NCI-H1417 (cell line): Measurements from ENCODE around the gene TPGS1.

Source experiments
- DNase-seq, 3 experiments: peaks; one replicate each; lab custom pipeline; 2025; lab: John Stamatoyannopoulos, UW

Gene TPGS1

DNA sequence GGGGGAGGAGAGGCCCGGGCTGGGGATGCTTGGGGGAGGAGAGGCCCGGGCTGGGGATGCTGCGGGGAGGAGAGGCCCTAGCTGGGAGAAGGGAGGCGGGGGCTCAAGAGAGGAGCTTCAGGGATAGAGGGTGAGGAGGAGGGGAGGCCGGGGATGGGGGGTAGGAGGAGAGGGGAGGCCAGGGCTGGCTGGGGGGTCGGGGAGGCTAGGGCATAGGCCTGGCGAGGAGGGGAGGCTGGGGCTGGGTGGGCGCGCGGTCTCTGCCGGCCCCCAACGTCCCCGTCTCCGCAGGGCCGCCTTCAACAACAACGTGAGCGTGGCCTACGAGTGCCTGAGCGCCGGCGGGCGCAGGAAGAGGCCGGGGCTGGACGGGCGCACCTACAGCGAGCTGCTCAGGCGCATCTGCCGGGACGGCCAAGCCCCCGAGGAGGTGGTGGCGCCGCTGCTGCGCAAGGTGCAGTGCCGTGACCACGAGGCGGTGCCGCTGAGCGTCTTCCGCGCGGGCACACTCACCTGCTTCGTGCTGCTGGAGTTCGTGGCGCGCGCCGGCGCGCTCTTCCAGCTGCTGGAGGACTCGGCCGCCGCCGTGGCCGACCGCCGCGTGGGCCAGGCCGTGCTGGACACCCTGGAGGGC, 11.4 kb downstream of the TPGS1 start:
- DNase-seq = no peak

DNA sequence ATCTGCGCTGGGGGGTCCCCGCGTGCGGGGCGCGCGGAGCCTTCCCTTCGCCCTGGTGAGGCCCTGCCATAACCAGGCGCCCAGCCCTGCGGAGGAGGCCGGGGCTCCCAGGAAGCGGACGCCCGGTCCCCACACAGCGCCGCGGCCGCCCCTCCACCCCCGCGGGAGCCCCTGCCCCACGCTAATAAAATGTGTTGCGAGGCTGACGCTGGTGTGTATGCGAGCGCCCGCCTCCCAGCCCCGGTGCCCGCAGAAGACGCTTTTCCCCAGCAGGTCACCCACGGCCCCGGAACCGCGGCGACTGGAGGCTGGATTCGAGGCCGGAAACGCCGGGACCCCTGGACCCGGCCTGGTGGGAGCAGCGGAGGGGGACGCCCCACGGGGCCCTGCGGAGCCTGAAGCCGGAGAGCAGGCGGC, 12.2 kb downstream of the TPGS1 start:
- DNase-seq = no peak

DNA sequence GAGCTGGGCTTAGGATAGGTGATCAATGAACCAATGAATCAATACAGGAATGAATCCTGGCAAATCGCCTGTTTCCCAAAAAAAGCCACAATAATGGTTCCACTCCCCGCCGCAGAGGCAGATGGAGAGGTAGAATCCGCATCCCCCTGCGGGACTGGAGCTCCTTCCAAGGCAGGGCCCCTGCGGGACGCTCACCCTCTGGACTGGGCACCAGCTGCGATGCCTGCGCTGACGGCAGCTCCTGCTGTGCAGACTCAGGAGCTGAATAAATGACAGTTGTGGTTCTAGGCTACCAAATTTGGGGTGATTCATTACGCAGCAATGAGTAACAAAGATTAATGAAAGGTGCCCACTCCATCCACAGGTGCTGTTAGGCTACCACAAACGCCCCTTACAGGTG, 15.4 kb downstream of the TPGS1 start:
- DNase-seq = no peak

DNA sequence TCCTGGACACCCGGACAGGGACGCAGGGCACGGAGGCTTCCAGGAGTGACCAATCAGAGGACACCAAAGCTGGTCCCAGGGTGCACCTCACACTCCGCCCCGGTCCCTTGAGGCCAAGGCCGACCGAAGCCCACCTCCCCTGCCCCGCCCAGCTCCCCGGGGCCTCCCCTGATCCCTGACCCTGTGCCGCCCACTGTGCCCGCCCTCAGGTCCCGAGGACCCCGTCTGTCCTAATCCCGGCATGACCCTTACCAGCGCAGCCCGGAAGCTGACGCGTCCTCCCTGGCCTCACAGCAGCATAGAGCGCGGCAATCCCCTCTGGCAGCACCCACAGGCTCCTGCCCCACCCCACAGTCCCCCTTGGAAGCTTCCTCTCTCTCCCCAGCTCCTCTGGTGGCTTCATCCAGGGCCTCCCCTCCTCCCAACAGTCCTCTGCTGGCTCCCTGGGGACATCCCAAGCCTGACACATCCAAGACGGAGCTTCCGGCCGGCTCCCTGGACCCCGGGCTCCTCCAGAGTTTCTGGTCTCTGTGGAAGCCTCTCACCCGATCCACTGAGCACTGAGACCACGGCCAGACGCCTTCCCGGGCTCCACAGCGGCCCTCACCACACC, 16.9 kb downstream of the TPGS1 start:
- DNase-seq = no peak

DNA sequence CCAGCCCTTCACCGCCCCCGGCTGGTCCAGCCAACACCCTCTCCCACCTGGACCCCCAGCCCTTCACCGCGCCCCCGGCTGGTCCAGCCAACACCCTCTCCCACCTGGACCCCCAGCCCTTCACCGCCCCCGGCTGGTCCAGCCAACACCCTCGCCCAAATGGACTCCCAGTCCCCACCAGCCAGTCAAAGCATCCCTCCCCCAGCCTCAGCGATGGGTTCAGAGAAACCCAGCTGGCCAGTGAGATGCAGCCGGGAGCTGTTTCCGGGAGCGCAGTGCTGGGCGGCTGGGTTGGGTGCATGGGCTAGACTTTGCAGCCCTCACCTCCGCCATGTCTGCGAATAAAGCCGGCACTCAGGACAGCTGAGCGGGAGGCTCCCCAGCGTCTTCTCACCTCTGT, 17.7 kb downstream of the TPGS1 start:
- DNase-seq = no peak

DNA sequence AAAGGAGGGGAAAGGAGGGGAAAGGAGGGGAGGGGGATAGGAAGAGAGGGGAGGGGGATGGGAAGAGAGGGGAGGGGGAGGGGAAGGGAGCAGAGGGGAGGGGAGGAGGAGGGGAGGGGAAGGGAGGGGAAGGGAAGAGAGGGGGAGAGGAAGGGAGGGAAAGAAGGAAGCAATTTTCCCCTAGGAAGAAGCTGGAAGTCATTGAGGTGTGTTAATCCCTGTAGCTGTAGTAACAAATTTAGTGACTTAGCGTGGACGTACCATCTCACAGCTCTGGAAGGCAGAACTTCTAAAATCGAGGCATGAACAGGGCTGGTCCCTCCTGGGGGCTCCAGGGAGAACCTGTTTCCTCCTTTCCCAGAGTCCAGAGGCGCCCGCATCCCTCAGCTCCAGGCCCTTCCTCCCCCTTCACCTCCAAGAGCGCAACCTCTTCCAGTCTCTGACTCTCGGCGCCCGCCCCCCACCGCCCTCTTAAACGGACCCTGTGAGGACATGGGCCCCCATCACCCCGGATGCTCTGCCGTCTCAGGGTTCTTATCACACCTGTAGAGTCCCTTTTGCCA, 18.6 kb downstream of the TPGS1 start:
- DNase-seq = no peak

DNA sequence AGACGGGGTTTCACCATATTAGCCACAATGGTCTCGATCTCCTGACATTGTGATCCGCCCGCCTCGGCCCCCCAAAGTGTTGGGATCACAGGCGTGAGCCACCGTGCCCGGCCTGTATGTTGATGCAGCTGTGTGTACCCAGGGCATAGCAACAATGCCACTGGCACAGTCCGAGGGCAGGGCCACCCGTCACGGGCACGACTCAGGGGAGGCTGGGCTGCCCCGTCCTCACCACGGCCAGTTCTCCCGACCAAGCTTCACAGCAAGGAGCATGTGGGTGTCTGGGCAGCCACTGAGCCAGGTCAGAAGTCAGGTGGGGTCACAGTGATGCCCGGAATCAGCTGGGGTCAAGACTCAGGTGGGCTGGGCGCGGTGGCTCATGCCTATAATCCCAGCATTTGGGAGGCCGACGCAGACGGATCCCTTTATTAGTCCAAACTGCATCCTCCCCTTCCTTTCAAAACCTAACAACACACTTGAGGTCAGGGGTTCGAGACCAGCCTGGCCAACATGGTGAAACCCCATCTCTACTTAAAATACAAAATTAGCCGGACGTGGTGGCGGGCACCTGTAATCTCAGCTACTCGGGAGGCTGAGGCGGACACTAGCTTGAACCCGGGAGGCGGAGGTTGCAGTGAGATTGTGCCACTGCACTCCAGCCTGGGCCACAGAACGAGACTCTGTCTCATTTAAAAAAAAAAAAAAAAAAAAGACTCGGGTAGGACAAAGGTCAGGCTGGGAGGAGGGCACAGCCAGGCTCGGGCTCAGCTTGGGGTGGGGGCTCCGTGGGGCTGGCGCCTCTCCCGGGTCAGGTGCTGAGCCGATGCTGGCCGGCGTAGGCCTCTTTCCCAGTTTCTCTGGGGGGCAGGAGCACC, 23.1 kb downstream of the TPGS1 start:
- DNase-seq = no peak

DNA sequence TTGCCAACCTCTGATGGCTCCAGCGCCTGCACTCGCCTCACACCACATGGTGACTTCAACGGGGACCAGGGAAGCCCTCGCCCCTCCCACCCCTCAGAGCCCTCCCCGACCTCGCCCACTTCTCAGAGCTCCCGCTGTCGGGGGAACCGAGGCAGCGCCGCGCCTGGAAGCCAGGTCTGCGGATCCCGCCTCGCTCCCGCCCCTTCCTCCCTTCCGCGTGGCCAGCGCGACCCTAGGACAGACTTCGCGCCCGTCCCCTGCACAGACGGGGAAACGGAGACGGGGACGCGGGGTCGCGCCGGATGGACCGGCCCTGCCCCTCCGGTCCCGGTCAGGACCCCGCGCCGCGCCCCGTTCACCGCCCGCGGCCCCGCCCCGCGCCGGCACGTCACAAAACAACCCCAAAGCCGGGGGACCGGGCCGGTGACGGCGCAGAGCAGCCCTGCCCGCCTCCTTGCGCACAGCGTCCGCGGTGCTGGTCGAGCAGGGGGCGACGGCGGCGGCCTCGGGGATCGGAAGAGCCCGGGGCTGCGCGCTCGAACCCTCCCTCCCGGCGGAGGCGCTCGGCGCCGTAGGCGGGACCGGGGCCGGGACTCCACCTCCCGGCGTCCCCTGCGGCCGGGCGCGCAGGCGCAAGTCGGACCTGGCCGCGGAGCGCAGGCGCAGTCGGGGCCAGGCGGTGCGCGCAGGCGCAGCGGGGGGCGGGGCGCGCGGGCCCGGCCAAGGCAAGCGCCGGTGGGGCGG, 23.9 kb downstream of the TPGS1 start:
- peak; percentile 94 to 98 (median 97) for DNase-seq

DNA sequence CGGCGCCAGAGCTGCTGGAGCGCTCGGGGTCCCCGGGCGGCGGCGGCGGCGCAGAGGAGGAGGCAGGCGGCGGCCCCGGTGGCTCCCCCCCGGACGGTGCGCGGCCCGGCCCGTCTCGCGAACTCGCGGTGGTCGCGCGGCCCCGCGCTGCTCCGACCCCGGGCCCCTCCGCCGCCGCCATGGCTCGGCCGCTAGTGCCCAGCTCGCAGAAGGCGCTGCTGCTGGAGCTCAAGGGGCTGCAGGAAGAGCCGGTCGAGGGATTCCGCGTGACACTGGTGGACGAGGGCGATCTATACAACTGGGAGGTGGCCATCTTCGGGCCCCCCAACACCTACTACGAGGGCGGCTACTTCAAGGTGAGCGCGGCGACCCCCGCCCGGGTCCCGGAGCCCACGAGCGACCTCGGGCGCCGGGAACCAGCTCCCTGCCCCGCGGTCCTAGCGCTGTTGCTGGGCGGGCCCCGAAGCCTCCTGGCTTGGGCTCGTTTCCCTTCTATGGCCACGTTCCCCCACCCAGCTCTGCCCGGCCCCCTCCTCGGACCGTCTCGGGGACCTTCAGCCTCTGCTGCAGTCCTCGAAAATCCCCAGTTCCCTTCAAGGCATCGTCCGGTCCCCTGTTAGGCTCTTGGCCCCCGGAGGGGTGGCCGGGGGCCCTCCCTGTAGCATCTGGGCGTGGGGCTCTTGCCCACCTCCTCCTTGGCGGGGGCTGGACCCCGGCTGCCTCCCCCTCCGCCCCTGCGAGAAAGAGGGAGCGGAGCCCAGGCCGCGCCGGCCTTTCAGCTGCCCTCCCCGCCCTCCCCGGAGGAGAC, 24.7 kb downstream of the TPGS1 start, which contains the start of gene CDC34:
Gene CDC34 (plus strand): TSS at position 8 of the 808 bp plus-strand sequence. CDS start 172 bp downstream, at position 180.
- DNase-seq = peak in 2 of 3 experiments; percentile 80

DNA sequence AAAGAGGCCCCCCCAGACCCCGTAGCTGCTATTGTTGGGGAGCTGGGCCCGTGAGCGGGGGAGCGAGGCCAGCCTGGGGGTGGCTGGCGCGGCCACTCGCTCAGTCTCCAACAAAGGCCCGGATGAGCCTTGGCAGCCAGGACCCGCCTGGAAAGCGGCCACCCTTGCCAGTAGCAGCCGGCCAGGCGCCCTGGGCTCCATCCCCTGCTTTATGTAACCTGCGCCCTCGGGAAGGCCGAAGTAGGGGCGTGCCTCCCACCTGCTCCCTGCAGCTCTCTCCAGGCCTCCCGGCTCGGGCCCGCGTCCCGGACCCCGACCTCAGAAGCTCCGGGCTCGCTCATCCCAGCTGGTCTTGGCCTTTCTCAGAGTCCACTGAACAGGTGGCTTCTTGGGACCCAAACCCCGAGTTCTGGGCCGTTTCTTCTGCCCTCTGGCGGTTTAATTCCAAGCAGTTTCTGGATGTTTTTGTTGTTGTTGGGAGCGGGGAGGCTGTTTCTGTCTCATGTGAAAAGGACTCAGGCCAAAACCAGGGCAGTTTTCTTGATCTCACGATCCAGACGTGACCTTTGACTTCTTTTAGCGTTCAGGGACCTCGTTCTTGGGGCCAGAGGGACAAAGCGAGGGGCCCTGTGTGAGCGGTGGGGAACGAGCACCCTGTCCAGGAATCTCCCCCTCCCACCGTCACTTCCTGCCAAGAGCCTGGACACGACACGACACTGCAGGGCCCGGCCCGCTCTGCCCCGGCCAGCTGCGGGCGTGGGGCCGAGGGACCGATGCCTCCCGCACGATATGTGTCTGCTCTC, 25.5 kb downstream of the TPGS1 start:
- DNase-seq = peak; percentile 33 to 83 (median 75)

DNA sequence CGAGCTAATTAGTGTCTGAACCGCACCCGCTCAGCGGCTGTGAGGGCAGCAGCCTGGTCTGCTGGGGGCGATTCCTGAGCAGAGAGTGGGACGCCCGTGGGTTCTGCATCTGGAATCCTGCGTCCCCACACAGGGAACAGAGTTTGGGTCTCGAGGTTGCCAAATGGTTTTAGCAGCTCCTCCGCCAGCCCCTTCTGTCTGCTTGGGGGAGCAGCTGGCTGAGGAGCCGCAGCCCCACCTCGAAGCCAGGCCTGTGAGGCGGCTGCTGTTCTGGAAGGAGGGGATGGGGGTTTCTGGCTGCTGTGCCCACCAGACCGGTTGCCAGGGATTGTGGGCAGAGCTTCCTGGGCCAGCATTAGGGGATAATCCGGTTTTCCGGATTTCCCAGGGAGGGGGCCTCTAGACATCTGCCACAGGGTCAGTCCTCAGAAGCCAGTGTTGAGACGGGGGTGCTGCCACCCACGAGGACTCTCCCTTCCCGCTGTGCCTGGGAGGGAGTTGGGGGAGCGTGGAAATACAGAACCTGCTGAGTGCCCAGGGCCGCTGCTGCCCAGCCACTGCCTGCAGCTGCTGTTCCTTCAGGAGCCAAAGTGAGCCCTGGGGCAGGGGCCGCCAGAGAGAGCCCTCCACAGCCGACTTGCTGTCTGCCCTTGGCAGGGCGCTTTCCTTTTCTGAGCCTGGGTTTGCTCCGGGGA, 26.2 kb downstream of the TPGS1 start:
- no peak for DNase-seq

DNA sequence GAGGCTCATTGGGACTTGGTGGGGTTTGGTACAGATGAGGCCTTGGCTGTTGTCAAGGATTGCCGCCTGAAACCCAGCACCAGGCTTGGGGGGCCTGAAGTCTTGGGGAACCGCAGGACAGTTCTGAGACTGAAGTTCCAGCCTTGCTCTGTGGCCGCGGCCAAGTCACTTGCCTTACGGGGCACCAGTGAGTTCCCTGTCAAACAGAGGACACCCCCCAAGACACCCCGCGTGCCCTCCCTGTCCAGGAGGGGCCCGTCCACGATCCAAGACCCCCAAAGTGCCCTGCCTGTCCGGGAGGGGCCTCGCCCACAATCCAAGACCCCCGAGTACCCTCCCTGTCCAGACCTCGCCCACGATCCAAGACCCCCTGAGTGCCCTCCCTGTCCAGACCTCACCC, 26.8 kb downstream of the TPGS1 start:
- DNase-seq = no peak

DNA sequence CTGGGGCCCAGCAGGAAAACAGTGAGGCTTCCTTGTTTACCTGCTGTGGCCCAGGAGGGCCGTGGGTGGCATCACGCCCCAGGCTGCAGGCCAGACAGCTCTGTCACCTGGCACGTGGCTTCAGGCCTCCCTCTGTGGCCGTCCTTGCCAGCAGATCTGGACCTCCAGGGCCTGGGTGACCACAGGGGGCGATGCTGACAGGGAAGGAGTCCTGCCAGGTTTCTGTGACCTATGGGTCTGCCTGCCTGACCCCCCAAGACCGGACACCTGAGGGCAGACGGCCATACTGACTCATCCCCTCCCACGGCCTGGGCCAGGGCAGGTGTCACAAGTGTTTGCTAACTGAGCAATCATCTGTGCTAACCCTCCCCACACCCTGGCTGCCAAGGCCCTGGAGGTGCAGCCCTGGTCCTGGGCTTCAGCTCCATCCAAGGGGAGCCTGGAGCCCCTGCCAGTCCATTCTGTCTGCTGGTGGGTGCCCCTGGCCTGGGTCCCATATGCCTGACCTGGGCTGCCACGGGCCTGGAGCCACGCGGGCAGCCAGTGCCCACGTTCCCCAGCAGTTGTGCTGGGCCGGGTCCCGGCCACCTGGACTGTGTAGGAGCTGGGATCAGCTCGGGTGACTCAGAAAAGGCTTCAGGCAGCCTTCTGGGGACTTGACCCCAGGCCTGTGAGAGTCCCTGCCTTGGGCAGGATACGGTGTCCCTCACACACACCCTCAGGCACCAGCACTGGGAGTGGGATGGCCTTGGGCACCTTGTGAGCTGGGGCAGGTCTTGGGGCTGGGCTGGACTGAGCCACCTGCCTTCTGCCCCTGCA, 27.9 kb downstream of the TPGS1 start:
- DNase-seq = no peak

DNA sequence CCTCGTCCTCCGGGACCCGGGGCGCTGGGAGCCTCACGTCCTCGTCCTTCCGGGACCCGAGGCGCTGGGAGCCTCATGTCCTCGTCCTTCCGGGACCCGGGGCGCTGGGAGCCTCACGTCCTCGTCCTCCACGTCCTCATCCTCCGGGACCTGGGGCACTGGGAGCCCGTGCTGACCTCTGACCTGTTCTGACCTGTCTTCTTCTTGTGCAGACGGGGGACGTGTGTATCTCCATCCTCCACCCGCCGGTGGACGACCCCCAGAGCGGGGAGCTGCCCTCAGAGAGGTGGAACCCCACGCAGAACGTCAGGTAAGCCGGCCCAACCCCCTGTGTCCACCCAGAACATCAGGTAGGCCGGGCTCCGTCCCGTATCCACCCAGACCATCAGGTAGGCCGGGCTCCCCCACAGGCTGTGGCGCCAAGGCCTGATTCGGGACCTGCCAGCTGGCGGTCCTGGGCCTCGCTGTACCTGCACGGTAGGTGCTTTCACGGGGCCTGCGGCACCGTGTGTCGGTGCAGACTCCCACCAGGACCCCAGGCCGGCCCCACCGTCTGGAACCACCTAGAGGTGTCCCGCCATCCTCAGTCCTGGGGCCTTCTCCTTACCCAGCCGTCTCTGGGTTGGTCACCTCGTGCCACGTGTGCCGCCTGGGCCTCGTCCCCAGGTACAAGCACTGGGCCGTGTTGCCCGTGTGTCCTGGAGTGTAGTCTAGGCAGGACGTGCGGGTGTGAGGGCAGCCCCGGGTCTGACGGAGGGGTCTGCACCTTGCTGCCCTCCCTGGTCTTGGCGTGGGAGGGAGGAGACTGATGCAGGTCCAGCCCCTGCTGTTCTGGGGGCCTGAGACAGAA, 29.0 kb downstream of the TPGS1 start:
- no peak for DNase-seq

DNA sequence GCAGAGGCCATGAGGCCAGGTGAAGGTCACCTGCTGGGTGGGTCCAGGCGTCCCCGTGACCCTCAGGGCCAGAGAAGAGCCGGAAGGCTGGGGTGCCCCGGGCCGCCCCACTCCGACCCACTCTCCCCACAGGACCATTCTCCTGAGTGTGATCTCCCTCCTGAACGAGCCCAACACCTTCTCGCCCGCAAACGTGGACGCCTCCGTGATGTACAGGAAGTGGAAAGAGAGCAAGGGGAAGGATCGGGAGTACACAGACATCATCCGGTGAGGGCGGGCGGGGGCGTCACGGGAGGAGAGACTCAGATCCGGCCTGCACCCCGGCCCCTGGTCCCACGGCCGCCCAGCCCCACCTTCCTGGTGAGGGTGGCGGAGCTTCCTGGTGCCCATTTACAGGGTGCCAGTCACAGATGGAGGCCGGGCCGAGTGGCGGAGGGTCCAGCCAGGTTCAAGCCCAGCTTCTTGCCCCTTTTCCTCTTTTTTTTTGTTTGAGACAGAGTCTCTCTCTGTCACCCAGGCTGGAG, 29.6 kb downstream of the TPGS1 start:
- DNase-seq = no peak

DNA sequence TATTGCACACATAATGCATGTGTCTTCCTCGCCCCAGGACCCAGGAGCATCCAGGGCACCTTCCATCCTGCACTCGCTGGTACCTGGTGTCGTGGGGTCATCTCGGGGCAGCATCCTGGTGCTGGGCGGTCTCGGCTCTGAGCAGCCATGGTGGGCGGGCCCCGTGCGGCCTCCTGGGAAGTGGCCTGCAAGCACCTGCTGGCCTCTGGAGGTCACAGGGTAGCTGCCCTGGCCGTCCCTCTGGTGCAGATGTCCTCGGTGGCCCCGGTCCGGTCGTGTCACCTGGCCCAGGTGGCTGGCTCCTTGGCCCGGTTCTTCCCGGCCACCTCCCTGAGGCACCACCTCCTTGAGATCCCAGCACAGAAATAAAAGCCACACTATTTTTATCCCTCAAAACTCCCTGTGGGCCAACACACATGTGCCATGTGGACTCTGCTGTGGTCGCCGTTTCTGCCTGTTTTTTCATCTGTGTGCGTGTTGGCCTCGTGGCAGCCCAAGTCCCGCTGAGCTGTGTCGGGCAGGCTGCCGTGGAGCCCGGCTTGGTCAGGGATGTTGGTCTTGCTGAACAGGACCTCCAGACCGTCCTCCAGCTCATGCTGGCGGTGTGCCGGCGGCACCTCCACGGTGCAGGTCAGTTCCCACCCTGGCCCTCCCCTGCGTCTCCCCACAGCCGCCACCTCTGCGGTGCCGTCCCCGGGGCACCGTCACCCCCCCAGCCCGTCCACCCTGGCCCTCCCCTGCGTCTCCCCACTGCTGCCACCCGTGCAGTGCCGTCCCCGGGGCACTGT, 31.5 kb downstream of the TPGS1 start:
- DNase-seq = no peak
